GM21528 (cell line): Measurements from ENCODE around the gene NKD2.
"Not testable (repeated sequence)": the region's sequence is repeated elsewhere in the genome, so short reads cannot be mapped to it uniquely, and the experiment has no call there.

Source experiments
- ATAC-seq: cut with Tn5 transposase; IDR thresholded peaks from one replicate; pipeline ENCODE4 v1.9.1; 2021; ENCODE audit warnings: mild to moderate bottlenecking, moderate library complexity; ENCODE audit not compliant: unreplicated experiment, low FRiP score

The NKD2 gene

GRCh38 chr5:999724-1000123, 8.9 kb upstream of the NKD2 start:
- no peak for ATAC-seq

GRCh38 chr5:1000329-1000728, 8.3 kb upstream of the NKD2 start:
- no peak for ATAC-seq

- ATAC-seq, result not testable (repeated sequence)
Measured at GRCh38 chr5:1000831-1001230, 7.8 kb upstream of the NKD2 start.

- ATAC-seq, result no peak
Measured at GRCh38 chr5:1001406-1002270, 7.0 kb upstream of the NKD2 start.

- ATAC-seq, result no peak
Measured at GRCh38 chr5:1002271-1002546, 6.4 kb upstream of the NKD2 start.

GRCh38 chr5:1002836-1003235, 5.8 kb upstream of the NKD2 start:
- ATAC-seq, result no peak

GRCh38 chr5:1003296-1003937, 5.2 kb upstream of the NKD2 start:
- ATAC-seq, result no peak

- ATAC-seq, result no peak
Measured at GRCh38 chr5:1004461-1005248, 3.9 kb upstream of the NKD2 start.

- ATAC-seq, result no peak
Measured at GRCh38 chr5:1005249-1005851, 3.3 kb upstream of the NKD2 start.

GRCh38 chr5:1005904-1006655, 2.5 kb upstream of the NKD2 start:
- no peak for ATAC-seq

- ATAC-seq, result no peak
Measured at GRCh38 chr5:1006656-1007071, 1.9 kb upstream of the NKD2 start.

- ATAC-seq, result no peak
Measured at GRCh38 chr5:1007221-1007680, 1.4 kb upstream of the NKD2 start.

GRCh38 chr5:1007681-1008450, 736 bp upstream of the NKD2 start:
- no peak for ATAC-seq

GRCh38 chr5:1009359-1010180, 968 bp downstream of the NKD2 start:
- ATAC-seq, result no peak

- ATAC-seq, result no peak
Measured at GRCh38 chr5:1010181-1010510, 1.5 kb downstream of the NKD2 start.

- ATAC-seq, result no peak
Measured at GRCh38 chr5:1010641-1011046, 2.0 kb downstream of the NKD2 start.

- no peak for ATAC-seq
Measured at GRCh38 chr5:1011226-1011631, 2.6 kb downstream of the NKD2 start.

GRCh38 chr5:1011741-1012312, 3.2 kb downstream of the NKD2 start:
- no peak for ATAC-seq
